Panc1 (cell line): ENCODE data around the gene TAC4. TPM values are rescaled to one million over a fixed set of nuclear protein-coding genes. Genes with fewer than 3 reads are reported as not detected.

Experiments
- ATAC-seq: fragments of 200-7000 bp; cut with Tn5 transposase; 2 replicates; pipeline ENCODE4 v1.9.1; 2020; ENCODE audit warnings: mild to moderate bottlenecking, moderate library complexity
- BruUV-seq: library from RNA; stranded (reverse); fragments of 400-500 nt; replicated peaks from 2 replicates; lab custom pipeline; 2021; lab: Mats Ljungman, UMichigan
- CTCF ChIA-PET: fragments of 300-600 bp; sonication (Branson Sonifier 250); formaldehyde crosslinking; loops from one replicate; lab custom pipeline; 2022; ENCODE audit warnings: antibody characterized with exemption; lab: Charles Lee
- POLR2A ChIA-PET: fragments of 300-600 bp; sonication (Branson Sonifier 250); formaldehyde crosslinking; loops from one replicate; lab custom pipeline; 2022; ENCODE audit warnings: antibody characterized with exemption; lab: Charles Lee
- DNase-seq: peaks from one replicate; pipeline ENCODE4 v3.0.0-alpha.2; 2010; ENCODE audit warnings: low read depth, low spot score
- H3K27ac ChIP-seq: 2 replicates; pipeline ENCODE4 v1.5.1; 2011; ENCODE audit warnings: mild to moderate bottlenecking, low read length, inconsistent platforms
- H3K27me3 ChIP-seq: fragments of 200-500 bp; sonication (Bioruptor generic); 2 replicates; pipeline ENCODE4 v1.6.0; 2014; ENCODE audit warnings: low read length, inconsistent platforms; ENCODE audit not compliant: control insufficient read depth, insufficient read depth
- H3K36me3 ChIP-seq: fragments of 200-500 bp; sonication (Bioruptor generic); 2 replicates; pipeline ENCODE4 v1.5.1; 2014; ENCODE audit warnings: inconsistent platforms, mild to moderate bottlenecking, low read length, moderate library complexity; ENCODE audit not compliant: control insufficient read depth, insufficient read depth
- H3K4me1 ChIP-seq: 2 replicates; pipeline ENCODE4 v1.5.1; 2011; ENCODE audit warnings: inconsistent platforms, mild to moderate bottlenecking, low read length, moderate library complexity; ENCODE audit not compliant: control insufficient read depth, insufficient read depth
- H3K4me3 ChIP-seq, 2 experiments: 2 replicates each; pipeline ENCODE4 v1.5.1; 2011 to 2012; ENCODE audit warnings: low read depth in 2 of 2, low read length in 2 of 2, mild to moderate bottlenecking in 2 of 2, inconsistent platforms in 1 of 2, moderate library complexity in 1 of 2
- H3K9me3 ChIP-seq: fragments of 200-500 bp; sonication (Bioruptor generic); 2 replicates; pipeline ENCODE4 v1.5.1; 2014; ENCODE audit warnings: low read depth, mild to moderate bottlenecking, inconsistent platforms, low read length, moderate library complexity; ENCODE audit not compliant: control insufficient read depth, insufficient read depth
- CTCF ChIP-seq: fragments of 450-650 bp; IDR thresholded peaks from 2 replicates; pipeline ENCODE4 v1.5.1; 2017; ENCODE audit warnings: mild to moderate bottlenecking
- POLR2AphosphoS5 ChIP-seq: IDR thresholded peaks from 2 replicates; pipeline ENCODE4 v1.6.1; 2012; ENCODE audit warnings: mild to moderate bottlenecking, low read depth, low read length, moderate library complexity
- REST ChIP-seq, 2 experiments: IDR thresholded peaks; 2 replicates each; pipeline ENCODE4 v1.6.1; 2011 to 2012; ENCODE audit warnings: low read depth in 2 of 2, control low read depth in 1 of 2, low read length in 1 of 2, mild to moderate bottlenecking in 1 of 2, moderate library complexity in 1 of 2; ENCODE audit not compliant: insufficient read depth in 1 of 2
- SIN3A ChIP-seq: IDR thresholded peaks from 2 replicates; pipeline ENCODE4 v1.6.1; 2012; ENCODE audit warnings: low read depth, mild to moderate bottlenecking, low read length, moderate library complexity, borderline replicate concordance; ENCODE audit not compliant: insufficient read depth
- TCF7L2 ChIP-seq: IDR thresholded peaks from 2 replicates; pipeline ENCODE4 v1.6.1; 2011; ENCODE audit warnings: mild to moderate bottlenecking, low read depth, low read length, inconsistent platforms
- in situ Hi-C: cut with HindIII; loops from 2 replicates; pipeline ENCODE4 v1.10.0; 2016; ENCODE audit warnings: low sequenced_read_pairs, low pct_unique_long_range_greater_than_20kb
- intact Hi-C: fragments of 100-400 bp; cut with micrococcal nuclease; formaldehyde crosslinking; loops from one replicate; pipeline ENCODE4 v1.10.0; 2022; ENCODE audit not compliant: unreplicated experiment
- total RNA-seq: library from RNA; stranded (reverse); gene quantifications from one replicate; pipeline ENCODE4 v1.2.1, GENCODE V29; 2021; ENCODE audit not compliant: unreplicated experiment

Gene TAC4
- total RNA-seq, 1 experiment from 2014 or later: not detected

GRCh38 chr17:49890077-49890821, 42.4 kb upstream of the TAC4 start:
- H3K27me3 ChIP-seq: no peaks in the 10 kb centered on the region
- no peak for TF ChIP-seq REST (IDR thresholded peaks at IDR 0.05; ENCODE audit: insufficient read depth in 1 of 2, low read depth in 2 of 2, low read length in 1 of 2)
- no peak for TF ChIP-seq TCF7L2
- TF ChIP-seq SIN3A: no peak
- no peak for TF ChIP-seq POLR2AphosphoS5
- no peak for TF ChIP-seq CTCF
- no TSS peak for BruUV-seq
- intact Hi-C loops: no loop called here
- POLR2A ChIA-PET: no interaction called here
- no peaks in the 10 kb centered on the region for H3K9me3 ChIP-seq
- in situ Hi-C loops: no loop called here
- H3K36me3 ChIP-seq: no peaks in the 10 kb centered on the region
- no peak overlapping the region for H3K27ac ChIP-seq
- H3K4me3 ChIP-seq: no peak overlapping the region
- H3K4me1 ChIP-seq: no peaks in the 10 kb centered on the region
- CTCF ChIA-PET: no interaction called here
- DNase-seq (no peak), ATAC-seq (peak; percentile 30)

GRCh38 chr17:49889500-49889899, 41.6 kb upstream of the TAC4 start:
- no peak for DNase-seq
- H3K27me3 ChIP-seq: no peaks in the 10 kb centered on the region
- H3K4me1 ChIP-seq: no peaks in the 10 kb centered on the region
- ChIA-PET CTCF (no interaction called here), POLR2A (no interaction called here)
- no peaks in the 10 kb centered on the region for H3K9me3 ChIP-seq
- no peak overlapping the region for H3K27ac ChIP-seq
- ATAC-seq: no peak
- BruUV-seq: no TSS peak
- TF ChIP-seq CTCF: no peak
- in situ Hi-C loops (no loop called here), intact Hi-C loops (no loop called here)
- no peak overlapping the region for H3K4me3 ChIP-seq
- H3K36me3 ChIP-seq: no peaks in the 10 kb centered on the region
